ENCODE results near the gene HOXB3.

The HOXB3 gene

DNA sequence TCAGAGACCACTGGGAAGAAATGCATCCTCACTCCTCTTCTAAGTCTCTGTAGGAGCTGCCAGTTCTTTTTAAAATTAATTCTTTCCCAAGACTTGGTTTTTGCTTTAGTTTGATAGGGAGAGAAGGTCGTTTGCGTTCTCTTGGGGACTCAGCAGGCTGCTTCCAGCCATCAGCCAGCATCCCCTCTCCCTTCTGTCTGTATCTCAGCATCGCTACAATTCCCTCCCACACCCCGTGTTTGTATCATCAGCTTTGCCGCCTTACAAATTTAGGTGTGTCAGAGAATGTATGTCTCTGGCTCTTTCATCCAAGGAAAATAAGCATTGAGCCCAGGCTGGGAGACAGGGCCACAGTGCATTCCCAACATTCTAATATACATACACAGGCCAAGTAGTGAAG is 9.3 kb upstream of the HOXB3 start:
- H3K27ac Mint-ChIP-seq, result no peak overlapping the region
- H3K9me3 Mint-ChIP-seq, result no peaks in the 10 kb centered on the region
- no peak overlapping the region for H3K4me3 Mint-ChIP-seq
- H3K27me3 Mint-ChIP-seq, result peaks cover 93% of the 10 kb centered on the region
- peaks cover 31% of the 10 kb centered on the region for H3K4me1 Mint-ChIP-seq (ENCODE audit: low read depth)
- no peaks in the 10 kb centered on the region for H3K36me3 Mint-ChIP-seq (ENCODE audit: low read depth)

- no peak overlapping the region for H3K4me3 Mint-ChIP-seq
- peaks cover 37% of the 10 kb centered on the region for H3K4me1 Mint-ChIP-seq (ENCODE audit: low read depth)
- H3K36me3 Mint-ChIP-seq (ENCODE audit: low read depth), result no peaks in the 10 kb centered on the region
- H3K27ac Mint-ChIP-seq, result no peak overlapping the region
- H3K27me3 Mint-ChIP-seq, result peaks cover 93% of the 10 kb centered on the region
- H3K9me3 Mint-ChIP-seq, result no peaks in the 10 kb centered on the region
Measured at GRCh38 chr17:48598736-48599135, 8.7 kb upstream of the HOXB3 start.

DNA sequence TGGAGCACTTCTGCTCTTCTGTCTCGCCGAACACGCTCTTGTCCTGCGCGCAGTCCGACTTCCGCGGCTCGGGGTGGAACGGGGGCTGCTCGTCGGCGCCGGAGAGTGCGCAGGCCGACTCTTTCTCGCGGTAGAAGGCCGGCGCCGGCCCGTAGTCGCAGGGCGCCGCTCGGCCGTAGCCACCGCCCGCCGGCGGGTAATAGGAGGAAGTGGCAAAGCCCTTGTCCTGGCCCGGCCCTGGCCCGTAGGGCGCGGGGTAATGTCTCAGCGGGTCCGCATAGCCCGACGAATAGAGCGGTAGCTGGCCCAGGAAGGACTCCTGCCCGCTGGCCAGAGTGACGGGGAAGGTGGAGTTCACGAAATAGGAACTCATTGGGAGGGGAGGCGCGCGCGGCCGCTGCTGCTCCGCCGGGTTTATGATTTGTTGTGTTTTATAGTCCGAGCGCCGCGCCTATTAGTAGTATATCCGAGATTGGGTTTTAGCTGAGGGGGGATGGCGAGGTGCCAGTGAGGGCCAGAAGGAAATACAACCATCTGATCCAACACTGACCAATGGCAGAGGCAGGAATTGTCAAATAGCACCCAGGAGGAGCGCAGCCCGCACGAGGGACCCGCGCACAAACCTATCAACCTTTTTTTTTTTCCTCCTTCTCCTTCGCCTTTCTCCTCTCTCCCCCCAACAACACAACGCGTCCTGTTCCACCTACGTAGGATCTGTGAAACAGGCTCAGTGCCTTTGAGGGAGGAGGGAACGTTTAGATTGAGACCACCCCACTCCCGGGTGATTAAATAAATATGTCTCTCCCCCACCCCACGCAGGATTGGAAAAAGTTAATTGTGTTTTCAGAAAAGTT is 8.0 kb upstream of the HOXB3 start:
- Mint-ChIP-seq H3K4me3 (peak overlapping the region; percentile 80), H3K4me1 (ENCODE audit: low read depth) (peaks cover 41% of the 10 kb centered on the region), H3K27me3 (peaks cover 90% of the 10 kb centered on the region), H3K9me3 (no peaks in the 10 kb centered on the region), H3K27ac (no peak overlapping the region), H3K36me3 (ENCODE audit: low read depth) (no peaks in the 10 kb centered on the region)

DNA sequence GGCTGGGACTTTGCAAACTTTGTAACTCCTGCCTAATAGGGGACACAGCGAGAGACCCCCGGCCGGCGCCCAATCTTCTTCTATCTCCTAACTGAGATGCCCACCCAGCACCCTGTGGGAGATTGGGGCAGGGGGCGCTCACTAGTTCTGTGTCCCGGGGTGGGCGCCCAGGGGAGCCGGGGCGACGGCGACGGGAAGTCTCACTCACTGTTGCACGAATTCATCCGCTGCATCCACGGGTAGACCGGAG is 7.4 kb upstream of the HOXB3 start:
- Mint-ChIP-seq H3K27me3 (peaks cover 87% of the 10 kb centered on the region), H3K4me3 (peak overlapping the region; percentile 80), H3K9me3 (no peaks in the 10 kb centered on the region), H3K27ac (no peak overlapping the region), H3K36me3 (ENCODE audit: low read depth) (no peaks in the 10 kb centered on the region), H3K4me1 (ENCODE audit: low read depth) (peaks cover 45% of the 10 kb centered on the region)

GRCh38 chr17:48596735-48597527 is 6.9 kb upstream of the HOXB3 start:
- no peaks in the 10 kb centered on the region for H3K36me3 Mint-ChIP-seq (ENCODE audit: low read depth)
- H3K27ac Mint-ChIP-seq, result no peak overlapping the region
- H3K9me3 Mint-ChIP-seq, result no peaks in the 10 kb centered on the region
- peak overlapping the region; percentile 80 for H3K4me3 Mint-ChIP-seq
- peaks cover 48% of the 10 kb centered on the region for H3K4me1 Mint-ChIP-seq (ENCODE audit: low read depth)
- peaks cover 89% of the 10 kb centered on the region for H3K27me3 Mint-ChIP-seq

GRCh38 chr17:48596000-48596734 is 6.1 kb upstream of the HOXB3 start:
- Mint-ChIP-seq H3K4me1 (ENCODE audit: low read depth) (peaks cover 46% of the 10 kb centered on the region), H3K27ac (no peak overlapping the region), H3K9me3 (no peaks in the 10 kb centered on the region), H3K27me3 (peaks cover 89% of the 10 kb centered on the region), H3K4me3 (peak overlapping the region; percentile 80), H3K36me3 (ENCODE audit: low read depth) (no peaks in the 10 kb centered on the region)

GRCh38 chr17:48595278-48595999 is 5.4 kb upstream of the HOXB3 start:
- Mint-ChIP-seq H3K36me3 (ENCODE audit: low read depth) (no peaks in the 10 kb centered on the region), H3K9me3 (no peaks in the 10 kb centered on the region), H3K4me1 (ENCODE audit: low read depth) (peaks cover 46% of the 10 kb centered on the region), H3K27ac (no peak overlapping the region), H3K4me3 (no peak overlapping the region), H3K27me3 (peaks cover 88% of the 10 kb centered on the region)

GRCh38 chr17:48594538-48595277 is 4.7 kb upstream of the HOXB3 start:
- Mint-ChIP-seq H3K36me3 (ENCODE audit: low read depth) (no peaks in the 10 kb centered on the region), H3K9me3 (no peaks in the 10 kb centered on the region), H3K27me3 (peaks cover 88% of the 10 kb centered on the region), H3K4me3 (no peak overlapping the region), H3K27ac (no peak overlapping the region), H3K4me1 (ENCODE audit: low read depth) (peaks cover 53% of the 10 kb centered on the region)

- H3K27ac Mint-ChIP-seq, result no peak overlapping the region
- H3K4me1 Mint-ChIP-seq (ENCODE audit: low read depth), result peaks cover 55% of the 10 kb centered on the region
- H3K36me3 Mint-ChIP-seq (ENCODE audit: low read depth), result no peaks in the 10 kb centered on the region
- peak overlapping the region; percentile 78 for H3K4me3 Mint-ChIP-seq
- H3K9me3 Mint-ChIP-seq, result no peaks in the 10 kb centered on the region
- peaks cover 88% of the 10 kb centered on the region for H3K27me3 Mint-ChIP-seq
Measured at GRCh38 chr17:48593840-48594537, 3.9 kb upstream of the HOXB3 start.

- H3K4me3 Mint-ChIP-seq, result peak within 1 kb of the TSS; percentile 78
- H3K27me3 Mint-ChIP-seq, result peaks cover 88% of the 10 kb centered on the region
- H3K27ac Mint-ChIP-seq, result no peak within 1 kb of the TSS
- H3K36me3 Mint-ChIP-seq (ENCODE audit: low read depth), result no peaks in the 10 kb centered on the region
- peaks cover 49% of the 10 kb centered on the region for H3K4me1 Mint-ChIP-seq (ENCODE audit: low read depth)
- no peaks in the 10 kb centered on the region for H3K9me3 Mint-ChIP-seq
Measured at GRCh38 chr17:48593126-48593829, 3.2 kb upstream of the HOXB3 start, which contains the start of gene HOXB5. Gene HOXB5, minus strand, starts transcription at chr17:48593779. Its CDS starts 97 bp downstream, at chr17:48593682.

GRCh38 chr17:48592577-48592976 is 2.5 kb upstream of the HOXB3 start:
- H3K4me1 Mint-ChIP-seq (ENCODE audit: low read depth), result peaks cover 42% of the 10 kb centered on the region
- no peaks in the 10 kb centered on the region for H3K9me3 Mint-ChIP-seq
- peak overlapping the region; percentile 78 for H3K4me3 Mint-ChIP-seq
- no peak overlapping the region for H3K27ac Mint-ChIP-seq
- H3K36me3 Mint-ChIP-seq (ENCODE audit: low read depth), result no peaks in the 10 kb centered on the region
- peaks cover 88% of the 10 kb centered on the region for H3K27me3 Mint-ChIP-seq

DNA sequence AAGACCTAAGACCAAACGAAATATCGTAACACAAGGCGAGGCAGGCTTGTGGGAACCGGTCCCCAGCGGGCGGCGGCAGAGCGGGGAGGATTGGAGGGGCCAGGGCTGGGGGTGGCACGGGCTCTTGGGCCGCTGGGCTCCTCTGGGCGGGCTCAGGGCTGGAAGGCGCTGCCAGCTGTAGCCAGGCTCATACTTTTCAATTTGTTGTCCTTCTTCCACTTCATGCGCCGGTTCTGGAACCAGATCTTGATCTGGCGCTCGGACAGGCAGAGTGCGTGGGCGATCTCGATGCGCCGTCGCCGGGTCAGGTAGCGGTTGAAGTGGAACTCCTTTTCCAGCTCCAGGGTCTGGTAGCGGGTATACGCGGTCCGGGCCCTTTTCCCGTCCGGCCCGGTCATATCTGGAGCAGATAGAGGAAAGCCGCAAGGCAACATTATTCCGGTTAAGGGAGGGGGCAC is 2.0 kb upstream of the HOXB3 start:
- H3K9me3 Mint-ChIP-seq, result no peaks in the 10 kb centered on the region
- peaks cover 88% of the 10 kb centered on the region for H3K27me3 Mint-ChIP-seq
- H3K36me3 Mint-ChIP-seq (ENCODE audit: low read depth), result no peaks in the 10 kb centered on the region
- H3K4me3 Mint-ChIP-seq, result no peak overlapping the region
- no peak overlapping the region for H3K27ac Mint-ChIP-seq
- peaks cover 37% of the 10 kb centered on the region for H3K4me1 Mint-ChIP-seq (ENCODE audit: low read depth)
